Melanocyte of skin (primary cell): ENCODE measurements around the gene NHLRC2. TPM values are rescaled to one million over a fixed set of nuclear protein-coding genes. Genes with fewer than 3 reads are reported as not detected.

Experiments used
- small RNA-seq, 2 donors: library from RNA; depleted of rRNA; stranded (forward); fragments of <200 nt; gene quantifications; one replicate each; pipeline ENCODE3, GENCODE V24; 2012
- total RNA-seq, 2 donors: library from RNA; depleted of rRNA; stranded (reverse); fragments of >200 nt; gene quantifications; 2 replicates each; pipeline ENCODE4 v1.2.3, GENCODE V29; 2012

The NHLRC2 gene
- total RNA-seq = 10 to 100 TPM; 12.0 to 12.7 TPM

GRCh38 chr10:113854013-113854760 is at the start of gene NHLRC2, which contains the start of gene DCLRE1A:
Gene NHLRC2 (plus strand): TSS chr10:113854661. CDS start chr10:113854873, 212 bp downstream.
Gene DCLRE1A (minus strand): TSS chr10:113854082. CDS start chr10:113853182, 900 bp downstream.

Small RNA genes within 50 kb of the gene (small RNA-seq; reads per million reads assigned to genes)
- gene RF00560 = 0 reads per million in 2 donors

Other genes with a start within 250 kb of the NHLRC2 start
- gene NRAP, start 190.6 kb upstream of the NHLRC2 start, total RNA-seq = under 1 TPM; under 0.01 TPM
- gene CASP7, start 174.7 kb upstream of the NHLRC2 start, total RNA-seq = 10 to 100 TPM; 38.5 to 47.6 TPM
- gene PLEKHS1, start 103.0 kb upstream of the NHLRC2 start, total RNA-seq = under 1 TPM; under 0.01 TPM
- 1 to 10 TPM; 5.9 to 9.0 TPM for gene DCLRE1A, start 579 bp upstream of the NHLRC2 start, total RNA-seq
- gene ADRB1, start 189.2 kb downstream of the NHLRC2 start, total RNA-seq = not detected